Measurements from ENCODE around the gene PPP1R2. TPM values are rescaled to one million over a fixed set of nuclear protein-coding genes. Genes with fewer than 3 reads are reported as not detected.

Gene PPP1R2
- 34.7 and 43.5 TPM in 2 replicates for total RNA-seq

DNA sequence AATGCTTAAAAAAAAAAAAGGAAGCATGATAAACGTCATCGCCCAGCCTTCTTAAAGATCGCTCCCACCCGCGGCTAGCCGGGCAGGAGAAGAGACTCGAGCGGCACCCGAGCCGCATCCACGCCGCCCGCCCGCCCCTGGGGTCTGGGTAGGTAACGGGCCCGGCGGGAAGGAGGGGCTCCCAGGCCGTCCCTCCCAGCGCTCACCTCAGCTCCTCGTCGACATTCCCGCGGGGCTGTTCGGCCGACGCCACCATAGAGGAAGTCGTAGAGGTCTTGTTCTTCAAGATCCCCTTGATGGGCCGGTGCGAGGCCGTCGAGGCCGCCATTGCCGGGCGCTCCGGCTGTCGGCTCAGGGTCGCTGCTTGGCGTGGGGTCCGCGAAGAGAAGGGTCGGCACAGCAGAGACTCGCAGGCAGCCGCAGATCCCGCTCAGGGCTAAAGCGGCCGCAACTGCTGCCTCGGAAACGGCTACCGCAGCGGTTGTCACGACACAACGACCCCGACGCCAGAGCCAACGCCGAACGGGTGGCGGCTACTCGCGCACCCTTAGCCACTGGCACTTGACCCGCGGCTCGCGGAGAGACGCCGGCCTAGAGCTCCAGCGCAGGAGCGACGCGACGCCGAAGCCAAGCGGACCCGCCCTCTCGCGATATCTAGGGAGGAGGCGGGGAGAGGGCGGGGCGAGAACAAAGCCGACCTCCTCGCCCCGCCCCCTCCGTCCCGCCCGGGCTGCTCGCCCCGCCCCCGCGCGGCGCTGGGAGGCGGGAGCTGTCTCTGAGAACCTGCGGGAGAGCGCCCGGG is at the start of gene PPP1R2:
PPP1R2 (minus strand) TSS at position 628 of the 802 bp plus-strand sequence; CDS start at position 328, 300 bp downstream.

GRCh38 chr3:195583831-195584542 is 40.9 kb upstream of the PPP1R2 start, which contains the start of gene APOD:
Gene APOD, minus strand, starts transcription at chr3:195583940. Its CDS starts 4,479 bp downstream, at chr3:195579461.

Other genes starting within 250 kb of the PPP1R2 start
- gene ACAP2, start 100.3 kb downstream of the PPP1R2 start, total RNA-seq = 36.3 and 36.9 TPM in 2 replicates
- gene APOD, start 40.6 kb upstream of the PPP1R2 start, total RNA-seq = 5.5 and 9.2 TPM in 2 replicates
- 1.7 TPM in 1 of 2 replicates, not detected in the other for gene MUC20, start 177.7 kb upstream of the PPP1R2 start, total RNA-seq

Measured in myometrial cell (primary cell).